DND-41 (cell line): ENCODE measurements around the gene CCDC78.

Experiments used
- ATAC-seq: fragments of 200-7000 bp; cut with Tn5 transposase; 3 replicates; pipeline ENCODE4 v1.9.1; 2021; ENCODE audit warnings: low read depth; ENCODE audit not compliant: insufficient read depth
- DNase-seq: peaks from one replicate; pipeline ENCODE4 v3.0.0-alpha.2; 2020
- H2AFZ ChIP-seq: 2 replicates; pipeline ENCODE4 v1.6.0; 2012; ENCODE audit warnings: low read depth, low read length
- H3K27ac ChIP-seq: 2 replicates; pipeline ENCODE4 v1.5.1; 2012; ENCODE audit warnings: low read length, inconsistent platforms
- H3K27me3 ChIP-seq: fragments of 200-600 bp; sonication (generic); 2 replicates; pipeline ENCODE4 v1.6.0; 2012; ENCODE audit warnings: low read length, mild to moderate bottlenecking, inconsistent platforms; ENCODE audit not compliant: insufficient read depth, poor library complexity
- H3K36me3 ChIP-seq: 2 replicates; pipeline ENCODE4 v1.5.1; 2012; ENCODE audit warnings: low read length, inconsistent platforms; ENCODE audit not compliant: insufficient read depth
- H3K4me1 ChIP-seq: 2 replicates; pipeline ENCODE4 v1.5.1; 2012; ENCODE audit warnings: mild to moderate bottlenecking, low read length; ENCODE audit not compliant: insufficient read depth
- H3K4me2 ChIP-seq: 2 replicates; pipeline ENCODE4 v1.6.0; 2012; ENCODE audit warnings: mild to moderate bottlenecking, moderate library complexity, low read length, inconsistent platforms; ENCODE audit not compliant: insufficient read depth
- H3K4me3 ChIP-seq, 2 experiments: fragments of 200-600 bp in 1 of 2; shearing (Covaris generic) in 1 of 2; 2 replicates each; pipeline ENCODE4 v1.5.1; 2012 to 2016; ENCODE audit warnings: inconsistent platforms in 2 of 2, low read length in 2 of 2, mild to moderate bottlenecking in 2 of 2, low read depth in 1 of 2, moderate library complexity in 1 of 2
- H3K79me2 ChIP-seq: 2 replicates; pipeline ENCODE4 v1.6.0; 2012; ENCODE audit warnings: low read length, inconsistent platforms; ENCODE audit not compliant: insufficient read depth
- H3K9ac ChIP-seq: 2 replicates; pipeline ENCODE4 v1.6.0; 2012; ENCODE audit warnings: low read depth, mild to moderate bottlenecking, inconsistent platforms, low read length, moderate library complexity
- H3K9me3 ChIP-seq: 2 replicates; pipeline ENCODE4 v1.5.1; 2012; ENCODE audit warnings: low read length, moderate library complexity, mild to moderate bottlenecking, inconsistent platforms; ENCODE audit not compliant: insufficient read depth, severe bottlenecking
- H4K20me1 ChIP-seq: 2 replicates; pipeline ENCODE4 v1.6.0; 2012; ENCODE audit warnings: low read length; ENCODE audit not compliant: insufficient read depth
- EZH2 ChIP-seq: IDR thresholded peaks from 3 replicates; pipeline ENCODE4 v1.6.1; 2012; ENCODE audit warnings: borderline replicate concordance, low read depth, mild to moderate bottlenecking, moderate library complexity, low read length, inconsistent platforms; ENCODE audit not compliant: severe bottlenecking
- TF ChIP-seq, protein P1 (sequence below): IDR thresholded peaks from 2 replicates; pipeline ENCODE4 v1.5.1; 2012; ENCODE audit warnings: borderline replicate concordance, low read length, moderate library complexity, mild to moderate bottlenecking; ENCODE audit not compliant: poor library complexity, severe bottlenecking; ENCODE audit errors: extremely low read depth

Gene CCDC78

DNA sequence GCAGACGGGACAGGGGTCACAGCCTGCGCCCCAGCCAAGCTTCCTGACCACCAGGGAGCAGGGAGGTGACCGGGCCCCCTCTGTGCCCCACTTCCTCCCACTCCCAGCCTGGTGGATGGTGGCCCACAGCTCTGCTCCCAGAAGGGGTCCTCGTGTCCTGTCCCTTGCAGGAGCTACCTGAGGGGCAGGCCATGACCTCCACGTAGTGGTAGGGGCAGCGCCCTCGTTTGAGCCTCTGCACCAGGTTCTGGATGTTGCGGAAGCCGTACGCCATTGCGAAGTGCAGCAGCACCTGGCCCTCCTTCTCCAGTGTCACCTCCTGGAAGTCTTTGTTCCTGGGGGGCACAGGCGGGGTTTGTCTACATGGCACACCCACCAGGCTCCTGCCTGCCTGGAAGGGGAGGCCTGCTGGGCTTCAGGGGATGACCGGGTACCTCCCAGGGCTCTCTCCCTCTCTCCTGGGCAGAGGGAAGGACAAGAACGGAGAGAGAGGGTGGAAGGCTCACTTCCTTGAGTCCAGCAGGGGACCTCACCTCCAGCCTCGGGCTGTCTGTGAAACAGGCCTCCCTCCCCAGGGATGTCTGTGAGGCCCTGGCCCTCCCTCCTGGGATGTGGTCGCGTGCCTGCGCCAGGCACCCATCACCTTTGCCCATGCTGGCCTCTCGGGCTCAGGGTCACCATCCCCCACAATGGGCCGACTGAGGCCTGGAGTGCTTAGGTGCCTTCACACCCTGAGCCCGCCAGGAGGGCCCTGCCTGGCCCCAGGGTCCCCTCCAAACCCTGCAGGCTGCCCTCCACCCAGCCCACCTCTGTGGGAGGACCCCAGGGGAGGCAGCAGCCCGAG, 4.6 kb upstream of the CCDC78 start:
- ATAC-seq (no peak), DNase-seq (no peak)
- H3K27me3 ChIP-seq, result no peaks in the 10 kb centered on the region
- H3K4me1 ChIP-seq, result peaks cover 14% of the 10 kb centered on the region
- TF ChIP-seq, protein P1, sequence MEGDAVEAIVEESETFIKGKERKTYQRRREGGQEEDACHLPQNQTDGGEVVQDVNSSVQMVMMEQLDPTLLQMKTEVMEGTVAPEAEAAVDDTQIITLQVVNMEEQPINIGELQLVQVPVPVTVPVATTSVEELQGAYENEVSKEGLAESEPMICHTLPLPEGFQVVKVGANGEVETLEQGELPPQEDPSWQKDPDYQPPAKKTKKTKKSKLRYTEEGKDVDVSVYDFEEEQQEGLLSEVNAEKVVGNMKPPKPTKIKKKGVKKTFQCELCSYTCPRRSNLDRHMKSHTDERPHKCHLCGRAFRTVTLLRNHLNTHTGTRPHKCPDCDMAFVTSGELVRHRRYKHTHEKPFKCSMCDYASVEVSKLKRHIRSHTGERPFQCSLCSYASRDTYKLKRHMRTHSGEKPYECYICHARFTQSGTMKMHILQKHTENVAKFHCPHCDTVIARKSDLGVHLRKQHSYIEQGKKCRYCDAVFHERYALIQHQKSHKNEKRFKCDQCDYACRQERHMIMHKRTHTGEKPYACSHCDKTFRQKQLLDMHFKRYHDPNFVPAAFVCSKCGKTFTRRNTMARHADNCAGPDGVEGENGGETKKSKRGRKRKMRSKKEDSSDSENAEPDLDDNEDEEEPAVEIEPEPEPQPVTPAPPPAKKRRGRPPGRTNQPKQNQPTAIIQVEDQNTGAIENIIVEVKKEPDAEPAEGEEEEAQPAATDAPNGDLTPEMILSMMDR, result no peak
- no peak for TF ChIP-seq EZH2
- H4K20me1 ChIP-seq, result peaks cover 16% of the 10 kb centered on the region
- H3K9me3 ChIP-seq, result no peaks in the 10 kb centered on the region
- H3K79me2 ChIP-seq, result no peaks in the 10 kb centered on the region
- H3K36me3 ChIP-seq, result peaks cover 54% of the 10 kb centered on the region
- H3K27ac ChIP-seq, result no peak overlapping the region
- no peak overlapping the region for H2AFZ ChIP-seq
- no peak overlapping the region for H3K4me3 ChIP-seq
- no peak overlapping the region for H3K4me2 ChIP-seq
- no peak overlapping the region for H3K9ac ChIP-seq

DNA sequence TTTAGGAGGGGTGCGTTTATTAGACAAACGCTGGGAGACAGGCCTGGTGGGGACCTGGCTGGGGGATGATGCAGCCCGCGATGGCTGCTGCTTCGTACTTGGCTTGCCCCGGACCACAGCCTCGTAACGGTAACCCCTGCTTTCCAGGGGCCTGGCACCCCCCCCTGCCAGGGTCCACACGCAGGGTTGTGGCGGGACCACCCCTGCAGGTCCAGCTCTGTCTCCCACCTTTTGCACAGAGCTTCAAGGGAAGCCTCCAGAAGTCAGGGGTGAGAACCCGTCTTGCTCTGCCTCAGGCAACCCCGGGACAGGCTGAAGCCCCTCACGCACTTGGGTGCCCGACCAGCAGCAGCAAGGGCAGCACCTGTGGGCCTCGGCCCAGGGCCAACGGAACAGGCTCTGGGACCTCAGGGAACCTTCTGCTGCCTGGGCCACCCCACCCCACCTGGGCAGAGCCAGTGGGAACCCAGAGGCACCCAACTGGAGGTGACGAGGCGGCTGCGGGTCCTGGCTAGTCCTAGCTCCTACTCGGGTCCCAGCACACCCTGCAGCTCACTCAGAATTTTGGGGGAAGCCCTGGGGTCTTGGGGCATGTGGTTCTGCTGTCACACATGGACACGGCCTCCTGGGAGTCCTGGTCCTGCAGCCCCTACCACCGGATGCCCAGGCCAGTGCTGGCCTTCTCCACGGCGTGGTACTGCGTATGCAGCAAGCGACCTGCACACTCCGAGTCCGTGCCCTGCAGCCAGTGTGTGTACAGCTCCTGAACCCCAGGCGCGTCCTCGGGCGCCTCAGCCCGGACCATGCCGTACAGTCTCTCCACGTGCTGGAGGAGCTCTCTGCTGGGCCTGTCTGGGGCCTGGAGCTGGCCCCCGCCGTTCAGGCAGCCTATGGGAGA, 3.8 kb upstream of the CCDC78 start:
- DNase-seq (no peak), ATAC-seq (no peak)
- Histone ChIP-seq H2AFZ (no peak overlapping the region), H3K4me3 (no peak overlapping the region), H3K4me1 (peaks cover 14% of the 10 kb centered on the region), H3K9ac (no peak overlapping the region), H4K20me1 (peaks cover 24% of the 10 kb centered on the region), H3K27ac (no peak overlapping the region), H3K36me3 (peaks cover 46% of the 10 kb centered on the region), H3K9me3 (no peaks in the 10 kb centered on the region), H3K79me2 (no peaks in the 10 kb centered on the region), H3K27me3 (no peaks in the 10 kb centered on the region), H3K4me2 (no peak overlapping the region)
- no peak for TF ChIP-seq EZH2
- TF ChIP-seq, protein P1, result no peak

DNA sequence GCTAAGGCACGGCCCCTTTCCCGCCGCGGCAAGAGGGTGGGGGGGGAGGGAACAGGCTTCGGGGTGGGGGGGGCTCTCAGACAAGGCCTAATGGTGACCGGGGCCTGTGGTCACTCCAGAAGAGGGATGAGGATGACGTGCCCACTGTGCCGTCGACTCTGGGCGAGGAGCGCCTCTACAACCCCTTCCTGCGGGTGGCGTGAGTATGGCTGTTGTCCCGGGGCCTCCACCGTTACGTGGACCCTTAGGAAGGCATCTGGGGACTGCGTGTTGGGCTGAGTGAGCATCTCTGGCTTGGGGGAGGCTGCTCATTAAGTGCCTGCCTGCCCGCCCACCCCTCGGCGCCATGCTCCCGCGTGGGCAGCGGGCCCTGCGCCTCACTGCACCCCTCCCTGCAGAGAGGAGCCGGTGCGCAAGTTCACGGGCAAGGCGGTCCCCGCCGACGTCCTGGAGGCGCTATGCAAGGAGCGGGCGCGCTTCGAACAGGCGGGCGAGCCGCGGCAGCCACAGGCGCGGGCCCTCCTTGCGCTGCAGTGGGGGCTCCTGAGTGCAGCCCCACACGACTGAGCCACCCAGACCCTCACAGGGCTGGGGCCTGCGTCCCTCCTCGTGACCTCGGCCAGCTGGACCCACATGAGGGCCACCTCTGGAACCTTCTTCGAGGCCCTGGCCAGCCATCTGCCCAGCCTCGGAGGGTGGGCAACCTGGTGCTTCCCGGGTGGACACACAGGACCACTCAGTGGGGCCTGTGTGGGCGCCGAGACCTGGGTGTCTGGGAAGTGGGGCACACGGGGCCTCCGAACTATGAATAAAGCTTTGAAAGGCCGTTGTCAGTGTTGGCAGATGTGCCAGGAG, 2.9 kb upstream of the CCDC78 start:
- ATAC-seq, result no peak
- DNase-seq, result no peak
- Histone ChIP-seq H3K79me2 (no peaks in the 10 kb centered on the region), H3K9me3 (no peaks in the 10 kb centered on the region), H3K9ac (no peak overlapping the region), H3K4me3 (no peak overlapping the region), H4K20me1 (peaks cover 27% of the 10 kb centered on the region), H3K4me1 (peaks cover 14% of the 10 kb centered on the region), H3K4me2 (no peak overlapping the region), H2AFZ (no peak overlapping the region), H3K27me3 (no peaks in the 10 kb centered on the region), H3K27ac (no peak overlapping the region), H3K36me3 (peaks cover 37% of the 10 kb centered on the region)
- TF ChIP-seq EZH2, result no peak
- TF ChIP-seq, protein P1, result no peak
